CD4-positive, CD25-positive, alpha-beta regulatory T cell (primary cell): ENCODE measurements around the gene MRPL51. TPM values are rescaled to one million over a fixed set of nuclear protein-coding genes. Genes with fewer than 3 reads are reported as not detected.
A peak's percentile ranks its signal among the peaks of the same experiment; 100 is the strongest.
"Not testable (repeated sequence)": the region's sequence is repeated elsewhere in the genome, so short reads cannot be mapped to it uniquely, and the experiment has no call there.

ENCODE experiments used
- ATAC-seq, 2 donors: fragments of 150-1000 bp; cut with Tn5 transposase; one replicate each; pipeline ENCODE4 v1.10.0; 2021; ENCODE audit warnings: low read depth in 2 of 2, moderate number of reproducible peaks in 2 of 2, moderate library complexity in 1 of 2
- DNase-seq, 3 donors: peaks; one replicate each; pipeline versions ENCODE4 v3.0.0 to v3.0.0-alpha.2; 2012 to 2022; ENCODE audit warnings: mixed read lengths in 1 of 3
- H3K27ac ChIP-seq: one replicate; pipeline ENCODE4 v1.7.0; 2013; ENCODE audit warnings: mild to moderate bottlenecking, low read length; ENCODE audit not compliant: insufficient read depth, poor library complexity, severe bottlenecking
- H3K27me3 ChIP-seq: one replicate; pipeline ENCODE4 v1.7.0; 2013; ENCODE audit warnings: low read length; ENCODE audit not compliant: control insufficient read depth, insufficient read depth
- H3K36me3 ChIP-seq: one replicate; pipeline ENCODE4 v1.7.0; 2013; ENCODE audit warnings: mild to moderate bottlenecking, low read length, moderate library complexity; ENCODE audit not compliant: control insufficient read depth, insufficient read depth
- H3K4me1 ChIP-seq: 2 replicates; pipeline ENCODE4 v1.7.0; 2013; ENCODE audit warnings: mild to moderate bottlenecking, low read length; ENCODE audit not compliant: insufficient read depth, control insufficient read depth, poor library complexity, severe bottlenecking
- H3K4me3 ChIP-seq: one replicate; pipeline ENCODE4 v1.7.0; 2013; ENCODE audit warnings: low read depth, mild to moderate bottlenecking, low read length, moderate library complexity
- H3K9me3 ChIP-seq, 2 experiments: 1 replicate in 1 of 2; 2 replicates in 1 of 2; pipeline ENCODE4 v1.7.0; 2013; ENCODE audit warnings: low read length in 2 of 2, mild to moderate bottlenecking in 1 of 2, moderate library complexity in 1 of 2; ENCODE audit not compliant: control insufficient read depth in 2 of 2
- H3K27ac Mint-ChIP-seq, 3 donors: one replicate each; pipeline ENCODE4 v1.8.0; 2020 to 2022; ENCODE audit warnings: mild to moderate bottlenecking in 3 of 3, mixed read lengths in 3 of 3, moderate library complexity in 2 of 3
- H3K27me3 Mint-ChIP-seq: one replicate; pipeline ENCODE4 v1.8.0; 2022; ENCODE audit warnings: mild to moderate bottlenecking, mixed read lengths
- H3K36me3 Mint-ChIP-seq: one replicate; pipeline ENCODE4 v1.8.0; 2020; ENCODE audit warnings: mixed read lengths
- H3K4me1 Mint-ChIP-seq, 4 donors: one replicate each; pipeline ENCODE4 v1.8.0; 2020 to 2022; ENCODE audit warnings: mixed read lengths in 4 of 4, mild to moderate bottlenecking in 1 of 4
- H3K4me3 Mint-ChIP-seq, 4 donors: one replicate each; pipeline ENCODE4 v1.8.0; 2020 to 2022; ENCODE audit warnings: mild to moderate bottlenecking in 4 of 4, mixed read lengths in 4 of 4, moderate library complexity in 3 of 4
- H3K9me3 Mint-ChIP-seq, 7 donors: one replicate each; pipeline ENCODE4 v1.8.0; 2020 to 2022; ENCODE audit warnings: mixed read lengths in 7 of 7, mild to moderate bottlenecking in 3 of 7, moderate library complexity in 2 of 7
- polyA plus RNA-seq, 4 donors: library from polyadenylated mRNA; unstranded; fragments of 300-500 nt; fragmentation: Illumina TruSeq; gene quantifications; one replicate each; pipeline ENCODE4 v1.2.3, GENCODE V29; 2021
- total RNA-seq: library from RNA; stranded (reverse); gene quantifications from one replicate; pipeline ENCODE4 v1.2.3, GENCODE V29; 2022

Gene MRPL51
- total and polyA plus RNA-seq, 5 donors from 2014 or later, result 40.5 to 372 (median 245) TPM

GRCh38 chr12:6493497-6494257 is 615 bp upstream of the MRPL51 start, which contains the start of gene NCAPD2:
Gene NCAPD2, plus strand, starts transcription at chr12:6494102. Its CDS starts 997 bp downstream, at chr12:6495099.
- peaks cover 30% of the 10 kb centered on the region for H3K4me1 ChIP-seq
- H3K27ac Mint-ChIP-seq, result peak within 1 kb of the TSS; percentile 93 to 99 (median 97)
- peaks cover 17% of the 10 kb centered on the region for H3K36me3 ChIP-seq
- H3K36me3 Mint-ChIP-seq, result peaks cover 4% of the 10 kb centered on the region
- peak within 1 kb of the TSS; percentile 92 for H3K27ac ChIP-seq
- H3K4me3 Mint-ChIP-seq, result peak within 1 kb of the TSS; percentile 94 to 100 (median 97)
- peaks cover 8 to 50% (median 29%) of the 10 kb centered on the region in 4 donors for H3K4me1 Mint-ChIP-seq
- H3K4me3 ChIP-seq, result peak within 1 kb of the TSS; percentile 100
- no peaks in the 10 kb centered on the region for H3K9me3 Mint-ChIP-seq
- H3K27me3 Mint-ChIP-seq, result peaks cover 5% of the 10 kb centered on the region
- DNase-seq (peak; percentile 94 to 99 (median 97)), ATAC-seq (peak; percentile 85 to 87)
- H3K27me3 ChIP-seq, result no peaks in the 10 kb centered on the region
- H3K9me3 ChIP-seq, result no peaks in the 10 kb centered on the region

- not testable (repeated sequence) for H3K9me3 Mint-ChIP-seq, H3K27ac Mint-ChIP-seq, H3K36me3 ChIP-seq, DNase-seq, H3K27ac ChIP-seq, H3K9me3 ChIP-seq, H3K4me3 ChIP-seq, ATAC-seq, H3K27me3 ChIP-seq, H3K36me3 Mint-ChIP-seq, H3K27me3 Mint-ChIP-seq
- Mint-ChIP-seq H3K4me3 (peak overlapping the region in 2 of 4 donors; percentile 34 to 44), H3K4me1 (peaks cover 8 to 29% (median 20%) of the 10 kb centered on the region in 4 donors)
- H3K4me1 ChIP-seq, result peaks cover 25% of the 10 kb centered on the region
Measured at GRCh38 chr12:6490673-6491072, 2.4 kb downstream of the MRPL51 start.

GRCh38 chr12:6489449-6489848 is 3.6 kb downstream of the MRPL51 start:
- Mint-ChIP-seq H3K9me3 (no peaks in the 10 kb centered on the region), H3K27me3 (peaks cover 5% of the 10 kb centered on the region), H3K27ac (no peak overlapping the region), H3K4me1 (peaks cover 0 to 17% (median 8%) of the 10 kb centered on the region in 4 donors), H3K4me3 (no peak overlapping the region), H3K36me3 (peaks cover 4% of the 10 kb centered on the region)
- Histone ChIP-seq H3K9me3 (no peaks in the 10 kb centered on the region), H3K4me3 (no peak overlapping the region), H3K36me3 (peaks cover 3% of the 10 kb centered on the region), H3K4me1 (peaks cover 12% of the 10 kb centered on the region), H3K27me3 (no peaks in the 10 kb centered on the region), H3K27ac (no peak overlapping the region)
- DNase-seq (no peak), ATAC-seq (no peak)

- H3K9me3 ChIP-seq, result no peaks in the 10 kb centered on the region
- Mint-ChIP-seq H3K27me3 (peaks cover 9% of the 10 kb centered on the region), H3K36me3 (peaks cover 4% of the 10 kb centered on the region), H3K4me3 (no peak overlapping the region), H3K4me1 (peaks cover 0 to 14% (median 5%) of the 10 kb centered on the region in 4 donors), H3K27ac (peak overlapping the region in 1 of 3 donors; percentile 32), H3K9me3 (no peaks in the 10 kb centered on the region)
- no peak overlapping the region for H3K27ac ChIP-seq
- no peaks in the 10 kb centered on the region for H3K27me3 ChIP-seq
- peaks cover 3% of the 10 kb centered on the region for H3K36me3 ChIP-seq
- ATAC-seq (no peak), DNase-seq (no peak)
- H3K4me1 ChIP-seq, result peaks cover 10% of the 10 kb centered on the region
- H3K4me3 ChIP-seq, result no peak overlapping the region
Measured at GRCh38 chr12:6488240-6488639, 4.8 kb downstream of the MRPL51 start.

- H3K4me3 ChIP-seq, result no peak overlapping the region
- Mint-ChIP-seq H3K27ac (no peak overlapping the region), H3K9me3 (no peaks in the 10 kb centered on the region), H3K27me3 (peaks cover 30% of the 10 kb centered on the region), H3K4me1 (no peaks in the 10 kb centered on the region), H3K4me3 (no peak overlapping the region), H3K36me3 (no peaks in the 10 kb centered on the region)
- H3K9me3 ChIP-seq, result no peaks in the 10 kb centered on the region
- no peaks in the 10 kb centered on the region for H3K4me1 ChIP-seq
- peaks cover 6% of the 10 kb centered on the region for H3K27me3 ChIP-seq
- H3K27ac ChIP-seq, result no peak overlapping the region
- ATAC-seq (no peak), DNase-seq (no peak)
- H3K36me3 ChIP-seq, result no peaks in the 10 kb centered on the region
Measured at GRCh38 chr12:6478416-6478815, 14.6 kb downstream of the MRPL51 start.

- not testable (repeated sequence) for H3K4me3 ChIP-seq, H3K4me1 ChIP-seq, H3K9me3 Mint-ChIP-seq, ATAC-seq, H3K4me3 Mint-ChIP-seq, H3K36me3 Mint-ChIP-seq, H3K9me3 ChIP-seq, DNase-seq, H3K27ac ChIP-seq, H3K4me1 Mint-ChIP-seq, H3K27ac Mint-ChIP-seq, H3K27me3 ChIP-seq, H3K36me3 ChIP-seq
- H3K27me3 Mint-ChIP-seq, result peaks cover 25% of the 10 kb centered on the region
Measured at GRCh38 chr12:6477601-6478377, 15.3 kb downstream of the MRPL51 start.

GRCh38 chr12:6476489-6476888 is 16.6 kb downstream of the MRPL51 start:
- Histone ChIP-seq H3K27me3 (peaks cover 6% of the 10 kb centered on the region), H3K27ac (no peak overlapping the region), H3K9me3 (no peaks in the 10 kb centered on the region), H3K36me3 (no peaks in the 10 kb centered on the region), H3K4me3 (no peak overlapping the region), H3K4me1 (no peaks in the 10 kb centered on the region)
- no peak for ATAC-seq
- Mint-ChIP-seq H3K36me3 (no peaks in the 10 kb centered on the region), H3K27me3 (peaks cover 22% of the 10 kb centered on the region), H3K27ac (no peak overlapping the region), H3K9me3 (no peaks in the 10 kb centered on the region), H3K4me1 (peaks cover 0 to 3% (median 0%) of the 10 kb centered on the region in 4 donors), H3K4me3 (no peak overlapping the region)
- DNase-seq, result no peak
